ENCODE data around the gene ANK2. TPM values are rescaled to one million over a fixed set of nuclear protein-coding genes. Genes with fewer than 3 reads are reported as not detected.

The ANK2 gene
- polyA plus RNA-seq, 4 donors = 0.22 to 32.7 (median 5.6) TPM

DNA sequence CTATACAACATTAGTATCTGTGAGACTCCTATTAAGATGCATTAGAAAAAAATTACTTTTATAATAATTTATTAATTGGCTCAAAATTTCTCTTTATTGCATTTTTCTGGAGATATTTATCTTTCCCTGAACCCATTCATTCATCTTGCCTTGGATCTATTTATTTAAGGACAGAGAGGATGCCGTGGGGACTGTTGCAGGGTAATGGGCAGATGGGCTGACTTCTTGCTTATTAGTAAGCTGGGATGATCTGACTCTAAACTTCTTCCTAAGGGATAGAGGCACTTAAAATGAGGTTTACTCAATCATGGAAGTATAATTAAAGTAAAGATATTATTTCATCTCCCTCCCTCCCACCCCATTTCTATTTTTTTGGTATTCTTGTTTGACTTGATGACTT, 18.2 kb upstream of the ANK2 start:
- H3K9me3 ChIP-seq (ENCODE audit: control insufficient read depth in 2 of 2, insufficient read depth in 1 of 2, low read depth in 1 of 2, low read length in 1 of 2) = no peaks in the 10 kb centered on the region
- FAIRE-seq = no peak
- no peak for DNase-seq
- H3K27me3 ChIP-seq (ENCODE audit: control insufficient read depth in 3 of 3, insufficient read depth in 3 of 3, low read length in 3 of 3) = no peaks in the 10 kb centered on the region
- H3K27ac ChIP-seq (ENCODE audit: low read depth in 1 of 3, low read length in 2 of 3) = no peak overlapping the region
- H3K4me3 ChIP-seq (ENCODE audit: low read depth in 1 of 3, low read length in 3 of 3) = no peak overlapping the region
- WGBS, 3 donors = 3 to 36% (median 23%) methylated on average over 1 of the region's 1 CpG
- no peaks in the 10 kb centered on the region for H3K4me1 ChIP-seq (ENCODE audit: control insufficient read depth in 3 of 3, insufficient read depth in 2 of 3, low read depth in 1 of 3, low read length in 2 of 3)
- H3K36me3 ChIP-seq (ENCODE audit: control insufficient read depth in 3 of 3, insufficient read depth in 2 of 3, low read depth in 1 of 3, low read length in 3 of 3) = no peaks in the 10 kb centered on the region

DNA sequence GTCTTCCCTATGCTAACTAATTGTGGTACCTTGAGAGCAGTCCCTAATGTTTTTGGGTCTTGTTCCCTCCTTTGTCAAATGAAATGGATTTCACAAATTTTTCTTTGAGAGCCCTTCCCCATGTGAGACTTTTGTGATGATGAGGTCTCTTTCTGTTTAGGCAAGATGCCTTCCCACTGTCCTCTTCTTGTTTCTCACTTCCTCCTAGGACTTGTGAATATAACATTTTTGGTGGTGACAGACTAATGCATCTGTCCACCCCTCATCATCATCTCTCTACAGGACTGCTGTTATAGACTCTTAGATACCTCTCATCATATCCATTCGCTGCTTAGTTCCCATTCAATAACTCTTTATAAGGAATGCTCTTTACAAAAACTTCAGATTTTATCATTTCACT, 8.7 kb upstream of the ANK2 start:
- Histone ChIP-seq H3K4me3 (ENCODE audit: low read depth in 1 of 3, low read length in 3 of 3) (no peak overlapping the region), H3K36me3 (ENCODE audit: control insufficient read depth in 3 of 3, insufficient read depth in 2 of 3, low read depth in 1 of 3, low read length in 3 of 3) (no peaks in the 10 kb centered on the region), H3K27ac (ENCODE audit: low read depth in 1 of 3, low read length in 2 of 3) (no peak overlapping the region), H3K4me1 (ENCODE audit: control insufficient read depth in 3 of 3, insufficient read depth in 2 of 3, low read depth in 1 of 3, low read length in 2 of 3) (peaks cover 0 to 3% (median 0%) of the 10 kb centered on the region in 3 donors), H3K9me3 (ENCODE audit: control insufficient read depth in 2 of 2, insufficient read depth in 1 of 2, low read depth in 1 of 2, low read length in 1 of 2) (no peaks in the 10 kb centered on the region), H3K27me3 (ENCODE audit: control insufficient read depth in 3 of 3, insufficient read depth in 3 of 3, low read length in 3 of 3) (peaks cover 0 to 1% (median 0%) of the 10 kb centered on the region in 3 donors)
- FAIRE-seq = no peak
- whole genome bisulfite sequencing, 3 donors = 67 to 84% (median 84%) methylated on average over 1 of the region's 1 CpG
- DNase-seq = no peak

GRCh38 chr4:113042502-113042901, 7.0 kb upstream of the ANK2 start:
- H3K4me1 ChIP-seq (ENCODE audit: control insufficient read depth in 3 of 3, insufficient read depth in 2 of 3, low read depth in 1 of 3, low read length in 2 of 3) = peaks cover 0 to 3% (median 0%) of the 10 kb centered on the region in 3 donors
- peaks cover 0 to 1% (median 0%) of the 10 kb centered on the region in 3 donors for H3K27me3 ChIP-seq (ENCODE audit: control insufficient read depth in 3 of 3, insufficient read depth in 3 of 3, low read length in 3 of 3)
- no peak overlapping the region for H3K4me3 ChIP-seq (ENCODE audit: low read depth in 1 of 3, low read length in 3 of 3)
- no peaks in the 10 kb centered on the region for H3K9me3 ChIP-seq (ENCODE audit: control insufficient read depth in 2 of 2, insufficient read depth in 1 of 2, low read depth in 1 of 2, low read length in 1 of 2)
- H3K36me3 ChIP-seq (ENCODE audit: control insufficient read depth in 3 of 3, insufficient read depth in 2 of 3, low read depth in 1 of 3, low read length in 3 of 3) = no peaks in the 10 kb centered on the region
- WGBS, 3 donors = 33 to 45% (median 42%) methylated on average over 2 of the region's 2 CpGs
- DNase-seq = no peak
- no peak overlapping the region for H3K27ac ChIP-seq (ENCODE audit: low read depth in 1 of 3, low read length in 2 of 3)
- FAIRE-seq = no peak

DNA sequence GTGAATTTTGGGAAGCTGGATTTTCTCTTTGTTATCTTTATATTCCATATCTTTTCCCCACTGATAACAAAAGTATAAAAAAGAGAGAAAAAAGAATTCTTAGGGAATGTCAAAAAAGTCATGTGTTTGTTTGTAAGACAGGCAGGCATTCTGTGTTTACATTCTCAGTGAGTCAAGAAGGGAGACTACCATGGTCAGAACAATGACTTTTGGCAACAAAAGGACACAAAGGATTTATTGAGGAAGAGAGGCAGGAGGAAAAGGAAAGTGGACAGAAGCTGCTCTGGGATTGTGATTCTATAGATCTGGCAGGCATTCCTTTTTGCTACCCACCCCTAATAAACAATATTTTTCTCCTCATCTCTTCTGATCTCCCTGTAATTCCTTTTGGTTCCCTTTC, 5.9 kb upstream of the ANK2 start:
- no peak for FAIRE-seq
- Histone ChIP-seq H3K27me3 (ENCODE audit: control insufficient read depth in 3 of 3, insufficient read depth in 3 of 3, low read length in 3 of 3) (peaks cover 0 to 1% (median 0%) of the 10 kb centered on the region in 3 donors), H3K4me3 (ENCODE audit: low read depth in 1 of 3, low read length in 3 of 3) (no peak overlapping the region), H3K27ac (ENCODE audit: low read depth in 1 of 3, low read length in 2 of 3) (no peak overlapping the region), H3K4me1 (ENCODE audit: control insufficient read depth in 3 of 3, insufficient read depth in 2 of 3, low read depth in 1 of 3, low read length in 2 of 3) (peaks cover 0 to 2% (median 0%) of the 10 kb centered on the region in 3 donors), H3K9me3 (ENCODE audit: control insufficient read depth in 2 of 2, insufficient read depth in 1 of 2, low read depth in 1 of 2, low read length in 1 of 2) (no peaks in the 10 kb centered on the region), H3K36me3 (ENCODE audit: control insufficient read depth in 3 of 3, insufficient read depth in 2 of 3, low read depth in 1 of 3, low read length in 3 of 3) (no peaks in the 10 kb centered on the region)
- no peak for DNase-seq

DNA sequence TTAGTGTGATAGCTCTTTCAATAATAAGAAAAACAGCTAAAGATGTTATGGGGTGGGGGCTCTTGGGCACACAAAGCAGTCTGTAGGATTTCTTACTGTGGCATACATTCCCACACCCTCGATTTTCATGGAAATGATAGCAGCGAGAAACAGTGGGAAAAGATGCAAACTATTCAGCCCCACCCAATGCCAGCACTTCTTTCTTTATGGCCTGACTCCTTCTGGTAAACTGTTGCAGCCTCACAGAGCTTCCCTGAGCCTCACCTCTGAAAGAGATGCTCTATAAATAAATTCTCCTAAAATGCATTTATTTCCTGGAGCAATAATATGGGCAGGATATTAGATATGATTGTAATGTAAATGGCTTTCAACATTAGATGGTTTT, 910 bp downstream of the ANK2 start:
- Histone ChIP-seq H3K9me3 (ENCODE audit: control insufficient read depth in 2 of 2, insufficient read depth in 1 of 2, low read depth in 1 of 2, low read length in 1 of 2) (no peaks in the 10 kb centered on the region), H3K4me1 (ENCODE audit: control insufficient read depth in 3 of 3, insufficient read depth in 2 of 3, low read depth in 1 of 3, low read length in 2 of 3) (no peaks in the 10 kb centered on the region), H3K27me3 (ENCODE audit: control insufficient read depth in 3 of 3, insufficient read depth in 3 of 3, low read length in 3 of 3) (no peaks in the 10 kb centered on the region), H3K4me3 (ENCODE audit: low read depth in 1 of 3, low read length in 3 of 3) (peak overlapping the region in 1 of 3 donors; percentile 1), H3K36me3 (ENCODE audit: control insufficient read depth in 3 of 3, insufficient read depth in 2 of 3, low read depth in 1 of 3, low read length in 3 of 3) (no peaks in the 10 kb centered on the region), H3K27ac (ENCODE audit: low read depth in 1 of 3, low read length in 2 of 3) (no peak overlapping the region)
- FAIRE-seq = no peak
- DNase-seq = no peak
- WGBS, 3 donors = 6 to 23% (median 20%) methylated on average over 2 of the region's 2 CpGs

DNA sequence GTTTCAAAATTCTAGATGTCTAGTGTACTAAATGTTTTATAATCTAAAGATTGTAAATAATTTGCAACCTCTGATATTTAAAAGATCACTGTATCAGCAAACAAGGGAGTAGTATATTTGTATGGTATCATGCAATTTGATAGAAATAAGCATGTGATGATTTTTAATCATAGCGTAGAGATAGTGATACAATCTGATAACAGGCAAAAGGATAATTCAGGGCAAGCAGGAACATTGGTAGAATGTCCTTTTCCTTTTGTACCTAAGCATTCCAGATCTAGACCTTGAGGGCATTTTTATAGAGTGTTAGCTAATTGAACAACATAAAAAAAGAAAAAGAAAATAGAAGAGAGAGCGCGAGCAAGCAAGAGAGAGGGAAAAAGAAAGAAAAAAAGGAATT, 1.4 kb downstream of the ANK2 start:
- Histone ChIP-seq H3K4me1 (ENCODE audit: control insufficient read depth in 3 of 3, insufficient read depth in 2 of 3, low read depth in 1 of 3, low read length in 2 of 3) (no peaks in the 10 kb centered on the region), H3K27me3 (ENCODE audit: control insufficient read depth in 3 of 3, insufficient read depth in 3 of 3, low read length in 3 of 3) (no peaks in the 10 kb centered on the region), H3K4me3 (ENCODE audit: low read depth in 1 of 3, low read length in 3 of 3) (no peak overlapping the region), H3K27ac (ENCODE audit: low read depth in 1 of 3, low read length in 2 of 3) (no peak overlapping the region), H3K36me3 (ENCODE audit: control insufficient read depth in 3 of 3, insufficient read depth in 2 of 3, low read depth in 1 of 3, low read length in 3 of 3) (no peaks in the 10 kb centered on the region), H3K9me3 (ENCODE audit: control insufficient read depth in 2 of 2, insufficient read depth in 1 of 2, low read depth in 1 of 2, low read length in 1 of 2) (no peaks in the 10 kb centered on the region)
- FAIRE-seq (no peak), DNase-seq (no peak)
- 84 to 95% (median 87%) methylated on average over 3 of the region's 3 CpGs for WGBS, 3 donors

GRCh38 chr4:113051361-113051760, 1.9 kb downstream of the ANK2 start:
- 61 to 83% (median 78%) methylated on average over 2 of the region's 2 CpGs for whole genome bisulfite sequencing, 3 donors
- no peaks in the 10 kb centered on the region for H3K9me3 ChIP-seq (ENCODE audit: control insufficient read depth in 2 of 2, insufficient read depth in 1 of 2, low read depth in 1 of 2, low read length in 1 of 2)
- H3K36me3 ChIP-seq (ENCODE audit: control insufficient read depth in 3 of 3, insufficient read depth in 2 of 3, low read depth in 1 of 3, low read length in 3 of 3) = no peaks in the 10 kb centered on the region
- DNase-seq (no peak), FAIRE-seq (no peak)
- H3K4me3 ChIP-seq (ENCODE audit: low read depth in 1 of 3, low read length in 3 of 3) = no peak overlapping the region
- no peaks in the 10 kb centered on the region for H3K4me1 ChIP-seq (ENCODE audit: control insufficient read depth in 3 of 3, insufficient read depth in 2 of 3, low read depth in 1 of 3, low read length in 2 of 3)
- H3K27ac ChIP-seq (ENCODE audit: low read depth in 1 of 3, low read length in 2 of 3) = no peak overlapping the region
- H3K27me3 ChIP-seq (ENCODE audit: control insufficient read depth in 3 of 3, insufficient read depth in 3 of 3, low read length in 3 of 3) = no peaks in the 10 kb centered on the region

GRCh38 chr4:113052379-113052951, 3.0 kb downstream of the ANK2 start:
- no peak overlapping the region for H3K27ac ChIP-seq (ENCODE audit: low read depth in 1 of 3, low read length in 2 of 3)
- H3K4me3 ChIP-seq (ENCODE audit: low read depth in 1 of 3, low read length in 3 of 3) = no peak overlapping the region
- FAIRE-seq (no peak), DNase-seq (no peak)
- WGBS, 3 donors = 63 to 73% (median 72%) methylated on average over 9 of the region's 9 CpGs
- H3K27me3 ChIP-seq (ENCODE audit: control insufficient read depth in 3 of 3, insufficient read depth in 3 of 3, low read length in 3 of 3) = no peaks in the 10 kb centered on the region
- no peaks in the 10 kb centered on the region for H3K4me1 ChIP-seq (ENCODE audit: control insufficient read depth in 3 of 3, insufficient read depth in 2 of 3, low read depth in 1 of 3, low read length in 2 of 3)
- H3K9me3 ChIP-seq (ENCODE audit: control insufficient read depth in 2 of 2, insufficient read depth in 1 of 2, low read depth in 1 of 2, low read length in 1 of 2) = no peaks in the 10 kb centered on the region
- no peaks in the 10 kb centered on the region for H3K36me3 ChIP-seq (ENCODE audit: control insufficient read depth in 3 of 3, insufficient read depth in 2 of 3, low read depth in 1 of 3, low read length in 3 of 3)

DNA sequence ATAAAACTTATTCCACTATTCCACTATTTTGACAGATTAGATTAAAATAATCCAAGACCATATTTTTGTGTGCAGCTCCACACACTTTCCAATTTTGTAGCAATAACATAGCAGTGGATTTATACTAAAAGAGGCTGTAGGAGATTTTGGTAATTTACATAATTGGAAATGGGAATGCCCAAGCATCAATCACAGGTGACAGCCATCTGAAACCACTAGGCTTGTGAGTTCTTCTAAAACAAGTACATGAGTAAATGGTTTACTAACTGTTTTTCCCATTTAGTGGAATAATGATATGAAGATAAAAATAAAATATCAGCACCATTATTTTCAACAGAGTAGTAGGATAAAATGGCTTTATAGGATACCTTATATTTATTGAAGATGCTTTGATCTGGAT, 4.4 kb downstream of the ANK2 start:
- H3K27me3 ChIP-seq (ENCODE audit: control insufficient read depth in 3 of 3, insufficient read depth in 3 of 3, low read length in 3 of 3) = no peaks in the 10 kb centered on the region
- H3K4me1 ChIP-seq (ENCODE audit: control insufficient read depth in 3 of 3, insufficient read depth in 2 of 3, low read depth in 1 of 3, low read length in 2 of 3) = no peaks in the 10 kb centered on the region
- DNase-seq (no peak), FAIRE-seq (no peak)
- no peaks in the 10 kb centered on the region for H3K36me3 ChIP-seq (ENCODE audit: control insufficient read depth in 3 of 3, insufficient read depth in 2 of 3, low read depth in 1 of 3, low read length in 3 of 3)
- no peak overlapping the region for H3K4me3 ChIP-seq (ENCODE audit: low read depth in 1 of 3, low read length in 3 of 3)
- no peaks in the 10 kb centered on the region for H3K9me3 ChIP-seq (ENCODE audit: control insufficient read depth in 2 of 2, insufficient read depth in 1 of 2, low read depth in 1 of 2, low read length in 1 of 2)
- H3K27ac ChIP-seq (ENCODE audit: low read depth in 1 of 3, low read length in 2 of 3) = no peak overlapping the region

All from small intestine (tissue), 7 donors.